Tibial nerve (tissue), 4 donors: ENCODE measurements around the gene ABCB9. TPM values are rescaled to one million over a fixed set of nuclear protein-coding genes. Genes with fewer than 3 reads are reported as not detected.

Experiments used
- DNase-seq, 2 donors: peaks; one replicate each; pipeline ENCODE4 v3.0.0-alpha.2; 2019; ENCODE audit warnings: low spot score in 2 of 2
- H3K27ac ChIP-seq, 4 donors: fragments of 200-600 bp; sonication (generic) in 3 of 4; one replicate each; pipeline ENCODE4 v1.5.1; 2017 to 2019; ENCODE audit warnings: mild to moderate bottlenecking in 1 of 4
- H3K27me3 ChIP-seq, 2 donors: fragments of 200-600 bp; sonication (generic) in 1 of 2; one replicate each; pipeline versions ENCODE4 v1.5.1 to v1.6.0; 2017 to 2019
- H3K36me3 ChIP-seq, 3 donors: fragments of 200-600 bp; sonication (generic); one replicate each; pipeline ENCODE4 v1.5.1; 2018 to 2019
- H3K4me1 ChIP-seq, 4 donors: fragments of 200-600 bp; sonication (generic) in 3 of 4; one replicate each; pipeline ENCODE4 v1.5.1; 2017 to 2019
- H3K4me3 ChIP-seq, 4 donors: fragments of 200-600 bp; sonication (generic) in 3 of 4; one replicate each; pipeline ENCODE4 v1.5.1; 2017 to 2019; ENCODE audit warnings: mild to moderate bottlenecking in 1 of 4, moderate library complexity in 1 of 4
- H3K9me3 ChIP-seq, 4 donors: fragments of 200-600 bp; sonication (generic) in 3 of 4; one replicate each; pipeline ENCODE4 v1.5.1; 2017 to 2019
- EP300 ChIP-seq, 2 donors: sonication (generic); formaldehyde crosslinking; IDR thresholded peaks; one replicate each; pipeline ENCODE4 v1.6.1; 2017; ENCODE audit warnings: antibody characterized with exemption in 2 of 2, mild to moderate bottlenecking in 1 of 2
- POLR2A ChIP-seq, 2 donors: fragments of 450-650 bp; IDR thresholded peaks; one replicate each; pipeline ENCODE4 v1.6.1; 2017; ENCODE audit warnings: antibody characterized with exemption in 2 of 2, mild to moderate bottlenecking in 2 of 2, moderate library complexity in 2 of 2
- WGBS, 2 donors: methylation state at CpG; one replicate each; pipeline ENCODE4 v1.1.5; 2018; 5-methylcytosine and 5-hydroxymethylcytosine counted together
- total RNA-seq, 4 donors: library from RNA; depleted of rRNA; stranded (reverse); fragments of >200 nt; gene quantifications; one replicate each; pipeline ENCODE4 v1.1.0, GENCODE V29; 2016
- TF ChIP-seq, protein P1 (sequence below), 5 experiments: fragments of 200-600 bp in 3 of 5; fragments of 450-650 bp in 2 of 5; sonication (generic) in 3 of 5; IDR thresholded peaks; one replicate each; pipeline ENCODE4 v1.5.1; 2016 to 2019; ENCODE audit warnings: antibody characterized with exemption in 5 of 5, mild to moderate bottlenecking in 3 of 5, moderate library complexity in 2 of 5

The ABCB9 gene
- total RNA-seq, 4 donors from 2014 or later = 4.2 to 11.4 (median 6.0) TPM

GRCh38 chr12:122977153-122977552 is 10.9 kb upstream of the ABCB9 start:
- peaks cover 0 to 68% (median 42%) of the 10 kb centered on the region in 4 donors for H3K4me1 ChIP-seq

DNA sequence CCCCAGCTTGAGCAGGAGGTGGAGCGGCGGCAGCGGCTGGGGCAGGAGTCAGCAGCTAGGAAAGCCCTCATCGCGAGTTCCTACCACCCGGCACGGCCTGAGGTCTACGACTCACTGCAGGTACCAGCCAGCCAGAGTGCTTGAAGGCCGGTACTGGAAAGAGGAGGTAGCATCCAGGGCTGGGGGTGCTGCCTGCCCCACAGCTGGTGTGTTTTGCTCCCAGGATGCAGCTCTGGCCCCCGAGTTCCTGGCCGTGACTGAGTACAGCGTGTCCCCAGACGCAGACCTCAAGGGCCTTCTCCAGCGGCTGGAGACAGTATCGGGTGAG is 10.3 kb upstream of the ABCB9 start:
- DNase-seq = no peak

More at GRCh38 chr12:122977153-122977552, 10.9 kb upstream of the ABCB9 start:
- Histone ChIP-seq H3K36me3 (peaks cover 0 to 36% (median 0%) of the 10 kb centered on the region in 3 donors), H3K27me3 (no peaks in the 10 kb centered on the region), H3K27ac (no peak overlapping the region), H3K4me3 (no peak overlapping the region), H3K9me3 (no peaks in the 10 kb centered on the region)
- no peak for DNase-seq
- 87% methylated on average over 6 of the region's 6 CpGs for WGBS, 2 donors
- TF ChIP-seq, protein P1, sequence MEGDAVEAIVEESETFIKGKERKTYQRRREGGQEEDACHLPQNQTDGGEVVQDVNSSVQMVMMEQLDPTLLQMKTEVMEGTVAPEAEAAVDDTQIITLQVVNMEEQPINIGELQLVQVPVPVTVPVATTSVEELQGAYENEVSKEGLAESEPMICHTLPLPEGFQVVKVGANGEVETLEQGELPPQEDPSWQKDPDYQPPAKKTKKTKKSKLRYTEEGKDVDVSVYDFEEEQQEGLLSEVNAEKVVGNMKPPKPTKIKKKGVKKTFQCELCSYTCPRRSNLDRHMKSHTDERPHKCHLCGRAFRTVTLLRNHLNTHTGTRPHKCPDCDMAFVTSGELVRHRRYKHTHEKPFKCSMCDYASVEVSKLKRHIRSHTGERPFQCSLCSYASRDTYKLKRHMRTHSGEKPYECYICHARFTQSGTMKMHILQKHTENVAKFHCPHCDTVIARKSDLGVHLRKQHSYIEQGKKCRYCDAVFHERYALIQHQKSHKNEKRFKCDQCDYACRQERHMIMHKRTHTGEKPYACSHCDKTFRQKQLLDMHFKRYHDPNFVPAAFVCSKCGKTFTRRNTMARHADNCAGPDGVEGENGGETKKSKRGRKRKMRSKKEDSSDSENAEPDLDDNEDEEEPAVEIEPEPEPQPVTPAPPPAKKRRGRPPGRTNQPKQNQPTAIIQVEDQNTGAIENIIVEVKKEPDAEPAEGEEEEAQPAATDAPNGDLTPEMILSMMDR (IDR thresholded peaks at IDR 0.05) = no peak
- TF ChIP-seq EP300 (IDR thresholded peaks at IDR 0.05) (no peak), POLR2A (IDR thresholded peaks at IDR 0.05) (no peak)

DNA sequence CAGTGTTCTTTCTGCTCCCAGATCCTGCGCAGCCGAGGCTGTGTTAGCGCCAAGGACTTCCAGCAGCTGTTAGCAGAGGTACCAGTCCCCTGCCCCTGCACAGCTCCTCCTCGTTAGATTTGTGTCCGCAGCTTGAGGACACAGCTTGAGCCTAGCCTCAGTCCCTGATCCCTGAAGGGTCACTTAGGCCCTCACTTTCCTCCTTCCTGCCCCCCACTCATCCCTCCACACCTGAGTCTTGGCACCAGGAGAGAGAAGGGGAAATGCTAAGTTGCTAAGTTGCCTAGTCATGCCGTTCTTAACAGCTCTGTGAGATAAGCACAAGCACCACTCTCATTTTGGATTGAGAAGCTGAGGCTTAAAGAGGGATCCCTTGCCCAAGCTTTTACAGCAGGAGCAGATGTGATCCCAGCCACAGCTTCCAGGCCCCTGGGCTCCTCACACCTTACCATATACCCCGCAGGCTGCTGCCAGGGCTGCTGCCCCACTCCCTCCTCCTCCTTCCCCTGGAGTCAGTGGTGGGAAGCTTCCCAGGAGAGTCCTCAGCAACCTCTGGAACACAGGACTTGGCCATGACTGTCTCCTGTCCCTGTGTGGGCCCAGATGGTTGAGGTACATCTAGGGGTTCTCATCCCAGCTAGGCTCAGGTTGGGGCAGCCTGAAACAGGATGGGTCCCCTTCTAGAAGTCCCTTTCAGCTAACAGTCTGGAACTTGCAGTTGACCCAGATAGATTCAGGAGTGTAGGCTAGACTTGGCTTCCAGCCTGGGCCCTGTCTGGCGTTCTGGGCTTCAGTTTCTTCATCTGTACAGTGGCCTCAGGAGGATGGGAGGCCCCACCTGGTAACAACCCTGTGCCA is 9.8 kb upstream of the ABCB9 start:
- Histone ChIP-seq H3K4me1 (peaks cover 0 to 57% (median 34%) of the 10 kb centered on the region in 4 donors), H3K27ac (peak overlapping the region in 3 of 4 donors; percentile 97 to 98 (median 97)), H3K9me3 (no peaks in the 10 kb centered on the region), H3K4me3 (peak overlapping the region; percentile 87 to 97 (median 90)), H3K36me3 (peaks cover 0 to 27% (median 0%) of the 10 kb centered on the region in 3 donors), H3K27me3 (no peaks in the 10 kb centered on the region)
- TF ChIP-seq EP300 (IDR thresholded peaks at IDR 0.05) (no peak), POLR2A (IDR thresholded peaks at IDR 0.05) (no peak)
- no peak for DNase-seq
- WGBS, 2 donors = 14 to 15% methylated on average over 8 of the region's 8 CpGs

More for the DNA sequence above, 10.3 kb upstream of the ABCB9 start:
- 80 to 83% methylated on average over 3 to 7 of the region's 15 CpGs for WGBS, 2 donors
- TF ChIP-seq, protein P1 (IDR thresholded peaks at IDR 0.05) = no peak
- TF ChIP-seq POLR2A (IDR thresholded peaks at IDR 0.05) = no peak
- TF ChIP-seq EP300 (IDR thresholded peaks at IDR 0.05) = no peak
- Histone ChIP-seq H3K27me3 (no peaks in the 10 kb centered on the region), H3K4me1 (peaks cover 0 to 62% (median 36%) of the 10 kb centered on the region in 4 donors), H3K4me3 (peak overlapping the region in 1 of 4 donors; percentile 97), H3K27ac (no peak overlapping the region), H3K9me3 (no peaks in the 10 kb centered on the region), H3K36me3 (peaks cover 0 to 31% (median 0%) of the 10 kb centered on the region in 3 donors)

GRCh38 chr12:122974892-122975789 is 8.9 kb upstream of the ABCB9 start, which contains the start of gene OGFOD2:
TSS of gene OGFOD2 (plus strand) at chr12:122975244. CDS start at chr12:122975252, 8 bp downstream.
- peaks cover 0 to 55% (median 31%) of the 10 kb centered on the region in 4 donors for H3K4me1 ChIP-seq
- no peaks in the 10 kb centered on the region for H3K9me3 ChIP-seq
- H3K27ac ChIP-seq = peak within 1 kb of the TSS; percentile 93 to 98 (median 97)
- peaks cover 0 to 27% (median 0%) of the 10 kb centered on the region in 3 donors for H3K36me3 ChIP-seq
- peak; percentile 81 to 91 for DNase-seq
- TF ChIP-seq POLR2A (IDR thresholded peaks at IDR 0.05) (peak in 1 of 2 donors; percentile 29), EP300 (IDR thresholded peaks at IDR 0.05) (peak in 1 of 2 donors; percentile 62)
- TF ChIP-seq, protein P1 (IDR thresholded peaks at IDR 0.05) = peak in 1 of 5 experiments; percentile 35
- no peaks in the 10 kb centered on the region for H3K27me3 ChIP-seq
- WGBS, 2 donors = 0% methylated on average over 50 to 53 of the region's 66 CpGs
- peak within 1 kb of the TSS; percentile 87 to 97 (median 90) for H3K4me3 ChIP-seq

GRCh38 chr12:122974274-122974891 is 8.1 kb upstream of the ABCB9 start:
- Histone ChIP-seq H3K36me3 (peaks cover 0 to 27% (median 0%) of the 10 kb centered on the region in 3 donors), H3K27ac (peak overlapping the region; percentile 93 to 98 (median 97)), H3K27me3 (no peaks in the 10 kb centered on the region), H3K4me1 (peaks cover 0 to 48% (median 24%) of the 10 kb centered on the region in 4 donors), H3K9me3 (no peaks in the 10 kb centered on the region), H3K4me3 (peak overlapping the region; percentile 87 to 97 (median 90))
- TF ChIP-seq, protein P1 (IDR thresholded peaks at IDR 0.05) = no peak
- TF ChIP-seq EP300 (IDR thresholded peaks at IDR 0.05) = peak in 1 of 2 donors; percentile 78
- peak; percentile 97 to 99 for DNase-seq
- 0% methylated on average over 31 to 32 of the region's 32 CpGs for WGBS, 2 donors
